ENCODE measurements around the gene BIRC6.
"Not testable (repeated sequence)": the region's sequence is repeated elsewhere in the genome, so short reads cannot be mapped to it uniquely, and the experiment has no call there.

Gene BIRC6

GRCh38 chr2:32538735-32539134 is 181.9 kb downstream of the BIRC6 start:
- Histone ChIP-seq H4K20me1 (ENCODE audit: control insufficient read depth, insufficient read depth, low read depth, low read length) (no peaks in the 10 kb centered on the region), H3K27me3 (ENCODE audit: control insufficient read depth, low read length) (no peaks in the 10 kb centered on the region), H3K9me3 (ENCODE audit: control insufficient read depth, insufficient read depth, low read length) (no peaks in the 10 kb centered on the region), H3K4me1 (ENCODE audit: control insufficient read depth, low read length) (no peaks in the 10 kb centered on the region), H3K27ac (ENCODE audit: low read depth, low read length) (no peak overlapping the region), H3K9me2 (replicated peaks; ENCODE audit: control insufficient read depth, low read length) (no peaks in the 10 kb centered on the region), H3K36me3 (ENCODE audit: control insufficient read depth, low read length) (peaks cover 32% of the 10 kb centered on the region), H3K4me2 (ENCODE audit: low read length) (no peak overlapping the region), H3F3A (ENCODE audit: control insufficient read depth, insufficient read depth) (peaks cover 9% of the 10 kb centered on the region; the same call in 1 of the 2 replicates), H3K79me2 (ENCODE audit: control insufficient read depth, low read length) (no peaks in the 10 kb centered on the region), H3K4me3 (ENCODE audit: low read length) (no peak overlapping the region)
- TF ChIP-seq EZH2phosphoT487 (IDR thresholded peaks at IDR 0.05; ENCODE audit: borderline replicate concordance, low read length) (no peak), CTCF (IDR thresholded peaks at IDR 0.05; ENCODE audit: low read depth, low read length, poor library complexity, severe bottlenecking) (no peak)

DNA sequence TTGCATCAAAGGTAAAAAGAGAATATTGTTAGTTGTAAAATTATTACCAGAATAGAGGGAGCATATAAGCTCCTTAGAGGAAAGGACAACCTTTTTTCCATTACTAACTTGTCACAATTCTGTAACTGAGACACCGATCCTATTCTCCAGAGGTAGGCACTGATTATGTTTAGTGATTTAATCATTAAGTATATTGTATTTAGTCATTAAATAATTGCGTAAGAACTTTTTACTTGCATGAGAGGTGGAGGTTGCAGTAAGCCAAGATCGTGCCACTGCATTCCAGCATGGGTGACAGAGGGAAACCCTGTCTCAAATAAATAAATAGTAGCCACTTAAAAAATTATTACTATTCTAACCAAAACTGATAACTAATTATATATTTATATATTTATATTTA is 195.7 kb downstream of the BIRC6 start:
- not testable (repeated sequence) for H3K79me2 ChIP-seq (ENCODE audit: control insufficient read depth, low read length); H3K9me2 ChIP-seq (replicated peaks; ENCODE audit: control insufficient read depth, low read length); H3K4me3 ChIP-seq (ENCODE audit: low read length); H3K27ac ChIP-seq (ENCODE audit: low read depth, low read length); H3K4me2 ChIP-seq (ENCODE audit: low read length); H3K27me3 ChIP-seq (ENCODE audit: control insufficient read depth, low read length); H3K9me3 ChIP-seq (ENCODE audit: control insufficient read depth, insufficient read depth, low read length); H4K20me1 ChIP-seq (ENCODE audit: control insufficient read depth, insufficient read depth, low read depth, low read length)
- H3K4me1 ChIP-seq (ENCODE audit: control insufficient read depth, low read length): peaks cover 10% of the 10 kb centered on the region
- H3K36me3 ChIP-seq (ENCODE audit: control insufficient read depth, low read length): peaks cover 40% of the 10 kb centered on the region
- H3F3A ChIP-seq (ENCODE audit: control insufficient read depth, insufficient read depth): peaks cover 29% of the 10 kb centered on the region

DNA sequence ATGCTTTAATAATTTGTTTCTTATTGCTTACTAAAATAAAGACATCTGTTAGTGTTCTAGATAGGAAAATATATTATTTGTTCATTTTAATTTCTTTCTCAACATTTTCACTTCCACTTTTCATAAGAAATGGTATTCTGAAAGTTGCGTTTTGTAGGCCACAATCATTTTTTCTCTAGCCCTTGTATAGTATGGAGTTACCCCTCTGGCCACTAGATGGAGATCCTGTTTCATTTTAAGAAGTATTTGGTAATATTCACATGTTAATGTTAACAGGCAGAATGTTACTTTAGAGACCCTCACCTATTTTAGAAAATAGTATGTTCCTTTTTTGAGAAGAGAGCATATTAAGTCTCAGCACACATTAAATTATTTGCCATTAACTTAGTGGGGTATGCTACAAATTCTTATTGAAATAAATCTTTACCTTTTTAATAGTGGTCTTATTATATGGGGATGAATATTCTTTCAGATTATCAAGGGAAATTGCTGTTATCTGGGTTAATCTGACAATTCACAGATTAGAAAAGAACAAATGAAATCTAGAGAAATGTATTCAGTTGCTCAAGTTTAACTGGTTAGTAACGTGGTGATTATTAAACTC is 197.1 kb downstream of the BIRC6 start:
- H3K4me2 ChIP-seq (ENCODE audit: low read length): peak overlapping the region; percentile 16; the same call in 1 of the 2 replicates
- no peaks in the 10 kb centered on the region for H4K20me1 ChIP-seq (ENCODE audit: control insufficient read depth, insufficient read depth, low read depth, low read length)
- no peaks in the 10 kb centered on the region for H3K9me2 ChIP-seq (replicated peaks; ENCODE audit: control insufficient read depth, low read length)
- H3K36me3 ChIP-seq (ENCODE audit: control insufficient read depth, low read length): peaks cover 41% of the 10 kb centered on the region
- H3K27me3 ChIP-seq (ENCODE audit: control insufficient read depth, low read length): no peaks in the 10 kb centered on the region
- H3K4me3 ChIP-seq (ENCODE audit: low read length): no peak overlapping the region
- H3K4me1 ChIP-seq (ENCODE audit: control insufficient read depth, low read length): peaks cover 10% of the 10 kb centered on the region
- TF ChIP-seq EZH2phosphoT487 (IDR thresholded peaks at IDR 0.05; ENCODE audit: borderline replicate concordance, low read length) (no peak), CTCF (IDR thresholded peaks at IDR 0.05; ENCODE audit: low read depth, low read length, poor library complexity, severe bottlenecking) (peak; percentile 76)
- peak overlapping the region; percentile 31 for H3K27ac ChIP-seq (ENCODE audit: low read depth, low read length)
- H3K9me3 ChIP-seq (ENCODE audit: control insufficient read depth, insufficient read depth, low read length): no peaks in the 10 kb centered on the region
- H3F3A ChIP-seq (ENCODE audit: control insufficient read depth, insufficient read depth): peaks cover 29% of the 10 kb centered on the region
- H3K79me2 ChIP-seq (ENCODE audit: control insufficient read depth, low read length): 0 out of 2 replicates have a peak, but pooled peaks cover 3% of the 10 kb centered on the region

DNA sequence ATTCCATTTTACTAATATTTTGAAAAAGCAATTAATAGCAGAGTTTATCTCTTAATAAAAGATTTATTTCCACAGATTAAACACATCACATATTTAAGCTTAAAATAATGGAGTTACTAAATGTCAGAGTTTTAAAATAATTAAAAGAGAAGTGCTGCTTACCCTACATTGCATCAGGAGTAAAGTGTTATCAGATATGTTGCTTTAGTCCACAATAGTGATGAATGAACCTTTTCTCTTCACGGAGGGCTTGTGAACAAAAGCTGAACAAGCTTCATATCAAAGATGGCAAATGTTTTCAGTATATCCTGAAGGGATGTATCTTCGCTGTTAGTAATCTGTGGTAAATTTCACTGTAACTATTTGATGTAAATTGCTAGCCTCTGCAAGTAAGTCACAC is 201.7 kb downstream of the BIRC6 start:
- H3K27me3 ChIP-seq (ENCODE audit: control insufficient read depth, low read length): no peaks in the 10 kb centered on the region
- H3K36me3 ChIP-seq (ENCODE audit: control insufficient read depth, low read length): peaks cover 44% of the 10 kb centered on the region
- H3K4me1 ChIP-seq (ENCODE audit: control insufficient read depth, low read length): peaks cover 7% of the 10 kb centered on the region
- H3K4me2 ChIP-seq (ENCODE audit: low read length): no peak overlapping the region
- H3K9me2 ChIP-seq (replicated peaks; ENCODE audit: control insufficient read depth, low read length): no peaks in the 10 kb centered on the region
- no peaks in the 10 kb centered on the region for H3K9me3 ChIP-seq (ENCODE audit: control insufficient read depth, insufficient read depth, low read length)
- H3K27ac ChIP-seq (ENCODE audit: low read depth, low read length): no peak overlapping the region
- H3F3A ChIP-seq (ENCODE audit: control insufficient read depth, insufficient read depth): peaks cover 2% of the 10 kb centered on the region
- H4K20me1 ChIP-seq (ENCODE audit: control insufficient read depth, insufficient read depth, low read depth, low read length): no peaks in the 10 kb centered on the region
- no peak for TF ChIP-seq EZH2phosphoT487 (IDR thresholded peaks at IDR 0.05; ENCODE audit: borderline replicate concordance, low read length)
- no peak for TF ChIP-seq CTCF (IDR thresholded peaks at IDR 0.05; ENCODE audit: low read depth, low read length, poor library complexity, severe bottlenecking)
- H3K79me2 ChIP-seq (ENCODE audit: control insufficient read depth, low read length): 0 out of 2 replicates have a peak, but pooled peaks cover 3% of the 10 kb centered on the region
- no peak overlapping the region for H3K4me3 ChIP-seq (ENCODE audit: low read length)
